Measurements from ENCODE around the gene ANKRD36.
"Not testable (repeated sequence)": the region's sequence is repeated elsewhere in the genome, so short reads cannot be mapped to it uniquely, and the experiment has no call there.

The ANKRD36 gene

GRCh38 chr2:97276232-97276798 is 163.4 kb downstream of the ANKRD36 start:
- not testable (repeated sequence) for DNase-seq

GRCh38 chr2:97285187-97285586 is 172.2 kb downstream of the ANKRD36 start:
- DNase-seq: not testable (repeated sequence)

GRCh38 chr2:97293687-97294086 is 180.7 kb downstream of the ANKRD36 start:
- not testable (repeated sequence) for DNase-seq
